Thyroid gland (tissue), 4 donors: ENCODE data around the gene FAT2.

Source experiments
- POLR2A ChIP-seq, 2 donors: fragments of 450-650 bp; IDR thresholded peaks; one replicate each; pipeline ENCODE4 v1.6.1; 2017; ENCODE audit warnings: antibody characterized with exemption in 2 of 2, mild to moderate bottlenecking in 2 of 2, moderate library complexity in 1 of 2
- TF ChIP-seq, protein P1 (sequence below), 6 experiments: fragments of 200-600 bp in 3 of 6; fragments of 450-650 bp in 3 of 6; sonication (generic) in 3 of 6; IDR thresholded peaks; one replicate each; pipeline ENCODE4 v1.5.1; 2016 to 2019; ENCODE audit warnings: antibody characterized with exemption in 6 of 6, mild to moderate bottlenecking in 2 of 6, inconsistent platforms in 1 of 6, moderate library complexity in 1 of 6

DNA sequence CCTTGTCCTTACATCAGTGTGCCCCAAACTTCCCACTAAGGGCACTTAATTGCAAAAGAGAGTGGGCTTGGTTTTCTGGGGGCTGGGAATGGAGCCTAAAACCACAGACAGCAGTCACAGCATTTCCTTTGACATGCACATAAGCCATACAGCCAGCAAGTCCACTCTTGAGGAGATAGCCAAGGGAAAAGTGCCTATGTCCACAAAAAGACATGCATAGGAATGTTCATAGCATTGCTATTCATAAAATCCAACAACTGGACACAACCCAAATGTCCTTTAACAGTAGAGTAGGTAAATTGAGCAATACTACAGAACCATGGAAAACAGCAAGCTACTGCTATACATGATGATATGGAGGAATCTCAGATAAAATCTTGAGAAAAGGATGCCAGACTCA lies 11.7 kb upstream of the FAT2 start:
- no peak for TF ChIP-seq POLR2A (IDR thresholded peaks at IDR 0.05)
- TF ChIP-seq, protein P1, sequence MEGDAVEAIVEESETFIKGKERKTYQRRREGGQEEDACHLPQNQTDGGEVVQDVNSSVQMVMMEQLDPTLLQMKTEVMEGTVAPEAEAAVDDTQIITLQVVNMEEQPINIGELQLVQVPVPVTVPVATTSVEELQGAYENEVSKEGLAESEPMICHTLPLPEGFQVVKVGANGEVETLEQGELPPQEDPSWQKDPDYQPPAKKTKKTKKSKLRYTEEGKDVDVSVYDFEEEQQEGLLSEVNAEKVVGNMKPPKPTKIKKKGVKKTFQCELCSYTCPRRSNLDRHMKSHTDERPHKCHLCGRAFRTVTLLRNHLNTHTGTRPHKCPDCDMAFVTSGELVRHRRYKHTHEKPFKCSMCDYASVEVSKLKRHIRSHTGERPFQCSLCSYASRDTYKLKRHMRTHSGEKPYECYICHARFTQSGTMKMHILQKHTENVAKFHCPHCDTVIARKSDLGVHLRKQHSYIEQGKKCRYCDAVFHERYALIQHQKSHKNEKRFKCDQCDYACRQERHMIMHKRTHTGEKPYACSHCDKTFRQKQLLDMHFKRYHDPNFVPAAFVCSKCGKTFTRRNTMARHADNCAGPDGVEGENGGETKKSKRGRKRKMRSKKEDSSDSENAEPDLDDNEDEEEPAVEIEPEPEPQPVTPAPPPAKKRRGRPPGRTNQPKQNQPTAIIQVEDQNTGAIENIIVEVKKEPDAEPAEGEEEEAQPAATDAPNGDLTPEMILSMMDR (IDR thresholded peaks at IDR 0.05) = no peak
